Measurements from ENCODE around the gene TSLP. TPM values are rescaled to one million over a fixed set of nuclear protein-coding genes. Genes with fewer than 3 reads are reported as not detected.

TSLP gene
- polyA plus RNA-seq, 1 experiment: 12.9 TPM

DNA sequence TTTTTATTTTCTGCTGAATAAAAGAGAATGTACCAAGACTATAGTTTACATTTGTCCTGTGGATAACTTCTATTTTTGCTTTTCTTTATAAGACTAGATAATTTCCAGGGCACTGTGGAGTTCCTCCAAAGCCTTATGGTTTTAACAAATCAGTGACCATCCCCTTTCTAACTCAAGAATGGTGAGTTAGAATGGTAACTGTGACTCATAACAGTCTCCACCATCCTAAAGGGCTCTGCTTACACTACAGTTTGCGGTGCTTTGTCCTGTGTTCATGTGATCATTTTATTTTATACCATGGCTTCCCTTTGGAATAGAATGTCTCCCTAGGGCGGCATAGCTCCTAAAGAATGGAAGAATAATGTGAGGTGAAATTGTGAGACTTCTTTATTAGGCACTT is 50.9 kb downstream of the TSLP start:
- Histone ChIP-seq H3K9me3 (ENCODE audit: control insufficient read depth, insufficient read depth, low read length) (no peaks in the 10 kb centered on the region), H3K27me3 (ENCODE audit: control insufficient read depth, insufficient read depth, low read length) (no peaks in the 10 kb centered on the region), H3K4me3 (ENCODE audit: low read depth, low read length) (no peak overlapping the region), H3K27ac (ENCODE audit: low read depth, low read length) (no peak overlapping the region)
- no peak for DNase-seq (ENCODE audit: low read depth, low spot score)
- ChIA-PET CTCF (interaction anchor here (0.7 to 1.0 kb wide), 2 partner anchors 101 to 366 kb away, joined by 3 read pairs; no protein-coding TSS in a partner anchor), POLR2A (no interaction called here)
- TF ChIP-seq, protein P1, sequence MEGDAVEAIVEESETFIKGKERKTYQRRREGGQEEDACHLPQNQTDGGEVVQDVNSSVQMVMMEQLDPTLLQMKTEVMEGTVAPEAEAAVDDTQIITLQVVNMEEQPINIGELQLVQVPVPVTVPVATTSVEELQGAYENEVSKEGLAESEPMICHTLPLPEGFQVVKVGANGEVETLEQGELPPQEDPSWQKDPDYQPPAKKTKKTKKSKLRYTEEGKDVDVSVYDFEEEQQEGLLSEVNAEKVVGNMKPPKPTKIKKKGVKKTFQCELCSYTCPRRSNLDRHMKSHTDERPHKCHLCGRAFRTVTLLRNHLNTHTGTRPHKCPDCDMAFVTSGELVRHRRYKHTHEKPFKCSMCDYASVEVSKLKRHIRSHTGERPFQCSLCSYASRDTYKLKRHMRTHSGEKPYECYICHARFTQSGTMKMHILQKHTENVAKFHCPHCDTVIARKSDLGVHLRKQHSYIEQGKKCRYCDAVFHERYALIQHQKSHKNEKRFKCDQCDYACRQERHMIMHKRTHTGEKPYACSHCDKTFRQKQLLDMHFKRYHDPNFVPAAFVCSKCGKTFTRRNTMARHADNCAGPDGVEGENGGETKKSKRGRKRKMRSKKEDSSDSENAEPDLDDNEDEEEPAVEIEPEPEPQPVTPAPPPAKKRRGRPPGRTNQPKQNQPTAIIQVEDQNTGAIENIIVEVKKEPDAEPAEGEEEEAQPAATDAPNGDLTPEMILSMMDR (IDR thresholded peaks at IDR 0.05; ENCODE audit: low read depth, low read length): no peak

DNA sequence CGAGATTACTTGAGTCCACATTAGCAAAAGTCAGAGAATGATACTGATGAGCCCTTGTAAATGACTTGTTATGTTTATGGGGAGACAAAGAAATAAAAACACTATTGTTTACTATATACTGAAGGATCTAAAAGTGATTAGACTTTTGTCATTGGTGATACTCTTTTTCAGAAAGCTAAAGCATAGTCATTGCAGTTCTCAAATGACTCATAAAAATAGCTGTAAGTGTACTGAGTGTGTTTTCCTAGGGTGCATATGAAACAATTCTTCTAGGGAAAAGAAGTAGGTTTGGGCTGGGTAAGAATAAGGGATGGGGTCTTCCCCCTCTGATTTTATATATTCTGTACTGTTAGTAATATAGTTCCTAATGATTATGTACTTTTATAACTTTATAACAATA is 53.3 kb downstream of the TSLP start:
- no peak overlapping the region for H3K27ac ChIP-seq (ENCODE audit: low read depth, low read length)
- DNase-seq (ENCODE audit: low read depth, low spot score): no peak

DNA sequence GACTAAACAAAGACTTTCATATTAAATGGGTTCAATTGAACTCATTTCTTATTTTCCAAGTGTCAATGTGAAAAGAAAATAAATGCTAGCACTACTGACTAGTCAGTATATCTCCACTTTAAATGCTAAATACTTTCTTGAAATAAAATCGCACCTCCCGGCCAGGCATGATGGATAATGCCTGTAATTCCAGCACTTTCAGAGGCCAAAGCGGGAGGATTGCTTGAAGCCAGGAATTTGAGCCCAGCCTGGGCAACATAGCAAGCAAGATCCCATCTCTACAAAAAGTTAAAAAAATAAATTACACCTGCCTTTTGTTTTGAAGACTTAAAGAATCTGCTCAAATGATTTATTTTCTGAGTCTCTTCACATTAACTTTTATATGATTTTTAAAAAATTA is 55.4 kb downstream of the TSLP start:
- ChIA-PET CTCF (no interaction called here), POLR2A (no interaction called here)
- Histone ChIP-seq H3K4me3 (ENCODE audit: low read depth, low read length) (no peak overlapping the region), H3K9me3 (ENCODE audit: control insufficient read depth, insufficient read depth, low read length) (no peaks in the 10 kb centered on the region), H3K27ac (ENCODE audit: low read depth, low read length) (no peak overlapping the region), H3K27me3 (ENCODE audit: control insufficient read depth, insufficient read depth, low read length) (no peaks in the 10 kb centered on the region)
- no peak for DNase-seq (ENCODE audit: low read depth, low spot score)
- TF ChIP-seq, protein P1 (IDR thresholded peaks at IDR 0.05; ENCODE audit: low read depth, low read length): no peak

More for the DNA sequence above, 53.3 kb downstream of the TSLP start:
- Histone ChIP-seq H3K4me3 (ENCODE audit: low read depth, low read length) (no peak overlapping the region), H3K27me3 (ENCODE audit: control insufficient read depth, insufficient read depth, low read length) (no peaks in the 10 kb centered on the region), H3K9me3 (ENCODE audit: control insufficient read depth, insufficient read depth, low read length) (no peaks in the 10 kb centered on the region)
- ChIA-PET POLR2A (no interaction called here), CTCF (no interaction called here)
- TF ChIP-seq, protein P1 (IDR thresholded peaks at IDR 0.05; ENCODE audit: low read depth, low read length): no peak

Other genes with a start within 250 kb of the TSLP start
- 39.9 and 56.1 TPM in 2 replicates for gene WDR36, start 20.6 kb downstream of the TSLP start, polyA plus RNA-seq (2011; rRNA removed)
- gene CAMK4, start 152.7 kb downstream of the TSLP start, polyA plus RNA-seq (2011; rRNA removed): 2.4 and 3.2 TPM in 2 replicates